H1 (cell line): ENCODE data around the gene TMEM72. TPM values are rescaled to one million over a fixed set of nuclear protein-coding genes. Genes with fewer than 3 reads are reported as not detected.

Experiments
- CTCF ChIA-PET: fragments of 300-600 bp; sonication (Branson Sonifier 250); formaldehyde crosslinking; loops from one replicate; lab custom pipeline; 2021; ENCODE audit not compliant: partially characterized antibody; lab: Charles Lee
- POLR2A ChIA-PET: fragments of 300-600 bp; sonication (Branson Sonifier 250); formaldehyde crosslinking; loops from one replicate; lab custom pipeline; 2021; ENCODE audit warnings: inconsistent platforms; ENCODE audit not compliant: partially characterized antibody; lab: Charles Lee
- DNase-seq, 2 experiments: peaks; one replicate each; pipeline versions ENCODE4 v3.0.0 to v3.0.0-alpha.2; 2010 to 2022; ENCODE audit warnings: low spot score in 2 of 2, low read depth in 1 of 2, mixed read lengths in 1 of 2
- FAIRE-seq: peaks from 2 replicates; lab custom pipeline; 2011; peaks lifted over from hg19 to GRCh38; lab: Jason Lieb, UNC
- H2AFZ ChIP-seq: 2 replicates; pipeline ENCODE4 v1.8.1; 2012; ENCODE audit warnings: low read length, inconsistent platforms
- H2AK5ac ChIP-seq: 2 replicates; pipeline ENCODE4 v1.6.1; 2013; ENCODE audit warnings: low read depth, low read length
- H2BK120ac ChIP-seq: replicated peaks from 2 replicates; pipeline ENCODE3; 2013; ENCODE audit warnings: low read depth, low read length, inconsistent platforms
- H2BK12ac ChIP-seq: 2 replicates; pipeline ENCODE4 v1.6.1; 2013; ENCODE audit warnings: low read depth, low read length
- H2BK15ac ChIP-seq: 2 replicates; pipeline ENCODE4 v1.6.1; 2013; ENCODE audit warnings: low read length
- H2BK20ac ChIP-seq: 2 replicates; pipeline ENCODE4 v1.6.1; 2013; ENCODE audit warnings: low read length
- H2BK5ac ChIP-seq: 2 replicates; pipeline ENCODE4 v1.6.1; 2013; ENCODE audit warnings: low read depth, low read length
- H3K14ac ChIP-seq: 2 replicates; pipeline ENCODE4 v1.6.1; 2013; ENCODE audit warnings: inconsistent platforms; ENCODE audit not compliant: insufficient read length
- H3K18ac ChIP-seq: 2 replicates; pipeline ENCODE4 v1.6.1; 2013; ENCODE audit warnings: low read length; ENCODE audit errors: extremely low read depth
- H3K23ac ChIP-seq: 2 replicates; pipeline ENCODE4 v1.6.1; 2013; ENCODE audit warnings: inconsistent platforms; ENCODE audit not compliant: insufficient read length
- H3K23me2 ChIP-seq: 2 replicates; pipeline ENCODE4 v1.6.1; 2013; ENCODE audit warnings: low read depth, low read length
- H3K27ac ChIP-seq: 2 replicates; pipeline ENCODE4 v1.6.1; 2011; ENCODE audit warnings: low read depth, low read length, inconsistent platforms
- H3K27me3 ChIP-seq, 4 experiments: replicated peaks in 1 of 4; 1 replicate in 1 of 4; 2 replicates in 3 of 4; pipeline versions ENCODE4 v1.6.1 to v1.8.1; 2011 to 2013; ENCODE audit warnings: low read length in 3 of 4, mild to moderate bottlenecking in 3 of 4, inconsistent platforms in 2 of 4, mixed read lengths in 2 of 4, moderate library complexity in 1 of 4; ENCODE audit not compliant: control insufficient read depth in 3 of 4, insufficient read depth in 3 of 4; ENCODE audit errors: extremely low read depth in 1 of 4
- H3K36me3 ChIP-seq, 4 experiments: 2 replicates each; pipeline versions ENCODE4 v1.6.1 to v1.8.1; 2011 to 2013; ENCODE audit warnings: mild to moderate bottlenecking in 4 of 4, low read length in 3 of 4, moderate library complexity in 2 of 4, control low read depth in 1 of 4, inconsistent platforms in 1 of 4; ENCODE audit not compliant: insufficient read depth in 4 of 4, control insufficient read depth in 2 of 4
- H3K4ac ChIP-seq: replicated peaks from 2 replicates; pipeline ENCODE3; 2013; ENCODE audit warnings: low read length, low read depth, mixed read lengths, inconsistent platforms; ENCODE audit not compliant: insufficient read length
- H3K4me1 ChIP-seq, 4 experiments: replicated peaks in 1 of 4; 1 replicate in 1 of 4; 2 replicates in 3 of 4; pipeline versions ENCODE4 v1.6.1 to v1.8.1; 2011 to 2013; ENCODE audit warnings: low read length in 3 of 4, inconsistent platforms in 2 of 4, mixed read lengths in 1 of 4; ENCODE audit not compliant: insufficient read depth in 4 of 4, control insufficient read depth in 3 of 4
- H3K4me2 ChIP-seq, 2 experiments: 2 replicates each; pipeline versions ENCODE4 v1.6.1 to v1.8.1; 2011 to 2013; ENCODE audit warnings: low read depth in 2 of 2, low read length in 2 of 2, control low read depth in 1 of 2, inconsistent platforms in 1 of 2, mild to moderate bottlenecking in 1 of 2; ENCODE audit not compliant: insufficient read depth in 1 of 2
- H3K4me3 ChIP-seq, 4 experiments: fragments of 200-600, 300-600 bp in 1 of 4; sonication (generic), shearing (Covaris generic), sonication (Bioruptor Twin) in 1 of 4; 2 replicates each; pipeline versions ENCODE4 v1.5.1 to v1.8.1; 2011 to 2016; ENCODE audit warnings: low read length in 4 of 4, low read depth in 3 of 4, control low read depth in 2 of 4, inconsistent platforms in 2 of 4, mild to moderate bottlenecking in 2 of 4, mixed read lengths in 1 of 4, moderate library complexity in 1 of 4; ENCODE audit not compliant: insufficient read depth in 2 of 4; ENCODE audit errors: extremely low read depth in 1 of 4
- H3K56ac ChIP-seq: replicated peaks from 2 replicates; pipeline ENCODE3; 2013; ENCODE audit warnings: low read depth, mild to moderate bottlenecking, mixed read lengths, low read length, inconsistent platforms; ENCODE audit not compliant: insufficient read length
- H3K79me1 ChIP-seq: 2 replicates; pipeline ENCODE4 v1.6.1; 2013; ENCODE audit warnings: low read depth, low read length, control low read depth
- H3K79me2 ChIP-seq, 2 experiments: 2 replicates each; pipeline versions ENCODE4 v1.6.1 to v1.8.1; 2012 to 2013; ENCODE audit warnings: low read length in 2 of 2, mild to moderate bottlenecking in 2 of 2, inconsistent platforms in 1 of 2; ENCODE audit not compliant: insufficient read depth in 2 of 2, control insufficient read depth in 1 of 2
- H3K9ac ChIP-seq, 4 experiments: replicated peaks in 1 of 4; 1 replicate in 1 of 4; 2 replicates in 3 of 4; pipeline versions ENCODE4 v1.6.1 to v1.8.1; 2011 to 2013; ENCODE audit warnings: low read depth in 3 of 4, low read length in 3 of 4, control low read depth in 2 of 4, mild to moderate bottlenecking in 2 of 4, moderate library complexity in 2 of 4, inconsistent platforms in 1 of 4; ENCODE audit errors: extremely low read depth in 1 of 4
- H3K9me3 ChIP-seq, 2 experiments: 2 replicates each; pipeline versions ENCODE4 v1.6.1 to v1.8.1; 2012 to 2013; ENCODE audit warnings: mild to moderate bottlenecking in 2 of 2, moderate library complexity in 2 of 2, control low read depth in 1 of 2, inconsistent platforms in 1 of 2, low read depth in 1 of 2, low read length in 1 of 2, mixed read lengths in 1 of 2; ENCODE audit not compliant: insufficient read depth in 2 of 2
- H4K20me1 ChIP-seq, 2 experiments: replicated peaks in 1 of 2; 2 replicates each; pipeline versions ENCODE3 to v1.8.1; 2011 to 2013; ENCODE audit warnings: inconsistent platforms in 2 of 2, low read length in 2 of 2, mild to moderate bottlenecking in 1 of 2; ENCODE audit not compliant: insufficient read depth in 2 of 2, control insufficient read depth in 1 of 2
- H4K5ac ChIP-seq: 2 replicates; pipeline ENCODE4 v1.6.1; 2013; ENCODE audit warnings: low read length, low read depth, mixed read lengths, inconsistent platforms; ENCODE audit not compliant: insufficient read length
- H4K8ac ChIP-seq: 2 replicates; pipeline ENCODE4 v1.8.0; 2013; ENCODE audit warnings: mild to moderate bottlenecking, moderate library complexity, low read length, inconsistent platforms; ENCODE audit not compliant: insufficient read depth; ENCODE audit errors: extremely low read depth
- H4K91ac ChIP-seq: replicated peaks from 2 replicates; pipeline ENCODE3; 2013; ENCODE audit warnings: low read length, mixed read lengths, inconsistent platforms; ENCODE audit not compliant: insufficient read length
- BACH1 ChIP-seq: IDR thresholded peaks from 2 replicates; pipeline ENCODE4 v1.6.1; 2012; ENCODE audit warnings: low read length, improper control_type of control experiment
- CREB1 ChIP-seq: IDR thresholded peaks from 2 replicates; pipeline ENCODE4 v1.6.1; 2012; ENCODE audit warnings: inconsistent platforms
- HDAC2 ChIP-seq, 2 experiments: fragments of 300-600 bp in 1 of 2; sonication (generic) in 1 of 2; IDR thresholded peaks; 2 replicates each; pipeline ENCODE4 v1.6.1; 2011 to 2012; ENCODE audit warnings: low read depth in 2 of 2, low read length in 2 of 2, mild to moderate bottlenecking in 2 of 2, moderate library complexity in 2 of 2, borderline replicate concordance in 1 of 2, inconsistent platforms in 1 of 2
- RAD21 ChIP-seq, 2 experiments: IDR thresholded peaks in 1 of 2; conservative IDR thresholded peaks in 1 of 2; 2 replicates each; pipeline ENCODE4 v1.6.1; 2011; ENCODE audit warnings: low read depth in 2 of 2, low read length in 2 of 2, improper control_type of control experiment in 1 of 2, inconsistent platforms in 1 of 2, mild to moderate bottlenecking in 1 of 2, moderate library complexity in 1 of 2
- SIN3A ChIP-seq, 2 experiments: IDR thresholded peaks in 1 of 2; conservative IDR thresholded peaks in 1 of 2; 2 replicates each; pipeline ENCODE4 v1.6.1; 2011 to 2012; ENCODE audit warnings: low read length in 2 of 2, improper control_type of control experiment in 1 of 2, low read depth in 1 of 2, mild to moderate bottlenecking in 1 of 2
- TBP ChIP-seq: IDR thresholded peaks from 2 replicates; pipeline ENCODE4 v1.6.1; 2011; ENCODE audit warnings: low read depth, low read length, improper control_type of control experiment
- WGBS, 2 experiments: shearing (Covaris generic) in 1 of 2; methylation state at CpG; one replicate each; pipeline versions ENCODE4 v1.1.6 to v1.1.7; 2013 to 2015; ENCODE audit warnings: low lambda C conversion rate in 2 of 2, mixed read lengths in 2 of 2, inconsistent platforms in 1 of 2, low coverage in 1 of 2, missing lambda C conversion rate in 1 of 2; ENCODE audit not compliant: insufficient replicate concordance in 2 of 2, insufficient coverage in 1 of 2, insufficient read length in 1 of 2; ENCODE audit errors: extremely low coverage in 1 of 2, missing lambda C conversion rate in 1 of 2; 5-methylcytosine and 5-hydroxymethylcytosine counted together
- polyA plus RNA-seq, 7 experiments: library from polyadenylated mRNA; depleted of rRNA in 3 of 7; stranded (reverse) in 5 of 7; unstranded in 2 of 7; fragments of >200 nt in 5 of 7; fragments of 200-250 nt in 2 of 7; gene quantifications; 1 replicate in 5 of 7; 2 replicates in 1 of 7; 4 replicates in 1 of 7; pipeline versions ENCODE4 v1.2.1 to v1.2.3, GENCODE V29; 2011 to 2013; ENCODE audit warnings: missing spikeins in 2 of 7, mixed read lengths in 2 of 7
- total RNA-seq: library from RNA; stranded (reverse); fragmentation: NEBNext Ultra II Directional; extraction: Animal tissue kit (Norgen Biotek cat#: 25700); gene quantifications from 2 replicates; pipeline ENCODE4 v1.2.1, GENCODE V29; 2021
- TF ChIP-seq, protein P1 (sequence below): IDR thresholded peaks from 2 replicates; pipeline ENCODE4 v1.6.1; 2012; ENCODE audit warnings: inconsistent platforms
- TF ChIP-seq, protein P2 (sequence below), 3 experiments: IDR thresholded peaks; 1 replicate in 2 of 3; 2 replicates in 1 of 3; pipeline versions ENCODE4 v1.5.1 to v1.6.1; 2011; ENCODE audit warnings: low read length in 3 of 3, mild to moderate bottlenecking in 3 of 3, inconsistent platforms in 2 of 3, low read depth in 1 of 3, moderate library complexity in 1 of 3; ENCODE audit not compliant: insufficient read depth in 1 of 3; ENCODE audit errors: control extremely low read depth in 1 of 3

The TMEM72 gene
- total and polyA plus RNA-seq, 2 of the 8 experiments (the other 6 are each of a cell fraction or from before 2014, with no cell fraction given): not detected

DNA sequence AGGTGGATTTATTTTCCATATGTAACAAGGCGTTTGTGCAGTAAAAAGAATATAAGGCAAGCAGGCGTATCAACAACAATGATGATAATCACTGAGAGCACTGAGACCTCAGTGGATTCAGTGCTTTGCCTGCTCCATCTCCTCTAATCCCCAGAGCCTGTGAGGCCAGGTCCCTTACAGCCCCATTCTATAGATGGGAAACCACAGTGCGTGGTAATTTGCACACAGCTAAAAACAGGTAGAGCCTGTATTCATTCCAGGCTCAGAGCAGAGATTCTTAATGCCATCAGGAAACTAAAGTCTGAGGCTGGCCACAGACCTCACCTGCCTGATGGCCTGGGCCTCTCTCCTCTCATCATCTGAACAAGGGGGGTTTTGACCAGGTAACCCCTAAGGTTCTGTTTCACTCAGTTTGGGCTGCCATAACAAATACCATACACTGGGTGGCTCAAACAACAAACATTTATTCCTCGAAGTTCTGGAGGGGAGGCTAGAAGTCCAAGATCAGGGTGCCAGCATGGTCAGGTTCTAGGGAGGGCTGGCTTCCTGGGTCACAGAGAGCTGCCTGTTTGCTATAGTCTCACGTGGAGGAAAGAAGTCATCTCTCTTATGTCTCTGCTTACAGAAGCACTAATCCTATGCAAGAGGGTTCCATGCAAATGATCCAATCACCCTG lies 38.1 kb downstream of the TMEM72 start:
- Histone ChIP-seq H3K9ac (no peak overlapping the region), H3K4ac (no peak overlapping the region), H2AFZ (no peak overlapping the region), H4K20me1 (no peaks in the 10 kb centered on the region), H4K5ac (no peak overlapping the region), H2BK20ac (no peak overlapping the region), H3K23me2 (no peaks in the 10 kb centered on the region), H2BK5ac (no peak overlapping the region), H3K4me3 (no peak overlapping the region), H3K14ac (no peak overlapping the region), H3K4me2 (no peak overlapping the region), H3K36me3 (no peaks in the 10 kb centered on the region), H2BK12ac (no peak overlapping the region), H2BK15ac (no peak overlapping the region), H3K79me2 (no peaks in the 10 kb centered on the region), H3K4me1 (peaks cover 0 to 7% (median 0%) of the 10 kb centered on the region in 4 experiments; a peak in 2 of 7 replicates), H3K56ac (no peak overlapping the region), H3K23ac (no peak overlapping the region), H2BK120ac (no peak overlapping the region), H3K9me3 (peaks cover 0 to 8% of the 10 kb centered on the region in 2 experiments; a peak in 2 of 4 replicates), H4K8ac (no peak overlapping the region), H3K18ac (no peak overlapping the region), H3K79me1 (no peaks in the 10 kb centered on the region; the same call in 1 of the 2 replicates), H3K27me3 (no peaks in the 10 kb centered on the region; a peak in 1 of 7 replicates), H2AK5ac (no peak overlapping the region), H4K91ac (no peak overlapping the region), H3K27ac (no peak overlapping the region)
- 82% methylated on average over 5 of the region's 5 CpGs; no CpG with 5 or more reads in 1 of the 2 experiments for WGBS, 2 experiments
- CTCF ChIA-PET: interaction anchor here (0.6 to 13.4 kb wide), 12 partner anchors 15 to 65 kb away, joined by 3 to 143 read pairs (median 4); partner anchors contain the start of gene DEPP1
- FAIRE-seq (no peak), DNase-seq (peak in 1 of 2 experiments; percentile 38)
- POLR2A ChIA-PET: interaction anchor here (1.0 to 2.9 kb wide), 3 partner anchors 14 to 29 kb away, joined by 3 to 17 read pairs (median 4); partner anchors contain the start of gene DEPP1
- TF ChIP-seq BACH1 (no peak), RAD21 (IDR thresholded peaks at IDR 0.05 in 1 of 2, conservative IDR thresholded peaks at IDR 0.05 in 1 of 2; ENCODE audit: low read depth in 2 of 2, low read length in 2 of 2) (peak in 1 of 2 experiments; percentile 17; a peak in 1 of 4 replicates), SIN3A (conservative IDR thresholded peaks at IDR 0.05 in 1 of 2, IDR thresholded peaks at IDR 0.05 in 1 of 2; ENCODE audit: low read depth in 1 of 2, low read length in 2 of 2) (no peak), HDAC2 (IDR thresholded peaks at IDR 0.05; ENCODE audit: borderline replicate concordance in 1 of 2, low read depth in 2 of 2, low read length in 2 of 2) (no peak), TBP (no peak), CREB1 (no peak)
- TF ChIP-seq, protein P1, sequence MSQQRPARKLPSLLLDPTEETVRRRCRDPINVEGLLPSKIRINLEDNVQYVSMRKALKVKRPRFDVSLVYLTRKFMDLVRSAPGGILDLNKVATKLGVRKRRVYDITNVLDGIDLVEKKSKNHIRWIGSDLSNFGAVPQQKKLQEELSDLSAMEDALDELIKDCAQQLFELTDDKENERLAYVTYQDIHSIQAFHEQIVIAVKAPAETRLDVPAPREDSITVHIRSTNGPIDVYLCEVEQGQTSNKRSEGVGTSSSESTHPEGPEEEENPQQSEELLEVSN: no peak
- TF ChIP-seq, protein P2, sequence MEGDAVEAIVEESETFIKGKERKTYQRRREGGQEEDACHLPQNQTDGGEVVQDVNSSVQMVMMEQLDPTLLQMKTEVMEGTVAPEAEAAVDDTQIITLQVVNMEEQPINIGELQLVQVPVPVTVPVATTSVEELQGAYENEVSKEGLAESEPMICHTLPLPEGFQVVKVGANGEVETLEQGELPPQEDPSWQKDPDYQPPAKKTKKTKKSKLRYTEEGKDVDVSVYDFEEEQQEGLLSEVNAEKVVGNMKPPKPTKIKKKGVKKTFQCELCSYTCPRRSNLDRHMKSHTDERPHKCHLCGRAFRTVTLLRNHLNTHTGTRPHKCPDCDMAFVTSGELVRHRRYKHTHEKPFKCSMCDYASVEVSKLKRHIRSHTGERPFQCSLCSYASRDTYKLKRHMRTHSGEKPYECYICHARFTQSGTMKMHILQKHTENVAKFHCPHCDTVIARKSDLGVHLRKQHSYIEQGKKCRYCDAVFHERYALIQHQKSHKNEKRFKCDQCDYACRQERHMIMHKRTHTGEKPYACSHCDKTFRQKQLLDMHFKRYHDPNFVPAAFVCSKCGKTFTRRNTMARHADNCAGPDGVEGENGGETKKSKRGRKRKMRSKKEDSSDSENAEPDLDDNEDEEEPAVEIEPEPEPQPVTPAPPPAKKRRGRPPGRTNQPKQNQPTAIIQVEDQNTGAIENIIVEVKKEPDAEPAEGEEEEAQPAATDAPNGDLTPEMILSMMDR (IDR thresholded peaks at IDR 0.05; ENCODE audit: control extremely low read depth in 1 of 3, insufficient read depth in 1 of 3, low read depth in 1 of 3, low read length in 3 of 3): no peak
